ENCODE results near the gene ARHGAP42. TPM values are rescaled to one million over a fixed set of nuclear protein-coding genes. Genes with fewer than 3 reads are reported as not detected.

Gene ARHGAP42
- total and polyA plus RNA-seq, 10 of the 15 experiments (the other 5 are each of a cell fraction or from before 2014, with no cell fraction given), result 1.8 to 6.3 (median 3.2) TPM

- no peaks in the 10 kb centered on the region for H3K4me1 ChIP-seq (ENCODE audit: control insufficient read depth, insufficient read depth, low read length)
- no peaks in the 10 kb centered on the region for H3K27me3 ChIP-seq (replicated peaks in 1 of 2; ENCODE audit: control insufficient read depth in 2 of 2, insufficient read depth in 2 of 2, low read length in 1 of 2)
- ATAC-seq (no peak), DNase-seq (ENCODE audit: low read depth, low spot score) (no peak), FAIRE-seq (no peak)
- RAD21 ChIA-PET (ENCODE audit: unreplicated experiment), result no interaction called here
- H2AFZ ChIP-seq (ENCODE audit: control insufficient read depth, low read depth, low read length), result no peak overlapping the region
- intact Hi-C loops (cut with micrococcal nuclease; ENCODE audit: unreplicated experiment) (no loop called here), in situ Hi-C loops (cut with MboI) (no loop called here)
- no peak overlapping the region for H3K27ac ChIP-seq (ENCODE audit: control insufficient read depth, insufficient read depth)
- no peak overlapping the region for H3K4me2 ChIP-seq (ENCODE audit: control insufficient read depth, insufficient read depth)
- H3K36me3 ChIP-seq (ENCODE audit: control insufficient read depth in 2 of 2, insufficient read depth in 2 of 2, low read length in 1 of 2), result no peaks in the 10 kb centered on the region
- H3K4me3 ChIP-seq, result no peak overlapping the region
- no peaks in the 10 kb centered on the region for H3K79me2 ChIP-seq (ENCODE audit: control insufficient read depth, insufficient read depth, low read length)
- BruUV-seq (replicated peaks), result no TSS peak
- CTCF ChIA-PET, result interaction anchor here (1.4 to 2.5 kb wide), 3 partner anchors 144 to 255 kb away, joined by 3 to 7 read pairs (median 7); no protein-coding TSS in a partner anchor
- no peak overlapping the region for H3K9ac ChIP-seq (ENCODE audit: control insufficient read depth, insufficient read depth, low read length)
- WGBS (ENCODE audit: insufficient coverage, insufficient replicate concordance, low lambda C conversion rate, missing lambda C conversion rate), result 44% methylated on average over 5 of the region's 5 CpGs
- POLR2A ChIA-PET, result no interaction called here
- H3K9me3 ChIP-seq (replicated peaks; ENCODE audit: control insufficient read depth, insufficient read depth, low read length), result no peaks in the 10 kb centered on the region
- TF ChIP-seq TCF7 (IDR thresholded peaks at IDR 0.05; ENCODE audit: borderline replicate concordance) (no peak), JUNB (IDR thresholded peaks at IDR 0.05) (no peak), TAF1 (IDR thresholded peaks at IDR 0.05; ENCODE audit: borderline replicate concordance, low read depth, low read length) (no peak)
- no peaks in the 10 kb centered on the region for H4K20me1 ChIP-seq (ENCODE audit: control insufficient read depth, insufficient read depth)
- SMC1A ChIA-PET (ENCODE audit: uncharacterized antibody, unreplicated experiment), result no interaction called here
These were observed 144.9 kb downstream of the ARHGAP42 start for GRCh38 chr11:100831929-100832494.

DNA sequence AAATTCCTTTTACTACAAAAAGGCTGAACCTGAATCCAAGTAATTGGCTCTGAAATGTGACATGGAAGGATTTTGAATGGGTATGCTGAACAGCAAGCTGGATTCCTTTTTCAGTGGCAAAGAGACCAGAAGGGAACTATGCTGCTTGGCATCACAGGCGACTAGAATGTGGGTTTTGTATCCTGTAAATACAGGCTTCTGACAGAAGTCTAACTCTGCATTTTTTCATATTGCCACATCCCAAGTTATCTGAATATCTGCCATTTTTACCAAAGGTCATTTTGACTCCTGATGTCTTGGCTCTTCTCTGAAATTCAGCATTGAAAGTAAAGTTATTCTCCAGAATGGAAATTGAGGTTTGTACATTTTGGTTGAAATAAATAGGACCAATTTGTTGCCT, 145.7 kb downstream of the ARHGAP42 start:
- intact Hi-C loops (cut with micrococcal nuclease; ENCODE audit: unreplicated experiment) (no loop called here), in situ Hi-C loops (cut with MboI) (no loop called here)
- no peak for DNase-seq (ENCODE audit: low read depth, low spot score)
- BruUV-seq (replicated peaks), result no TSS peak
- Histone ChIP-seq H3K4me3 (no peak overlapping the region), H3K27me3 (replicated peaks in 1 of 2; ENCODE audit: control insufficient read depth in 2 of 2, insufficient read depth in 2 of 2, low read length in 1 of 2) (no peaks in the 10 kb centered on the region), H3K9ac (ENCODE audit: control insufficient read depth, insufficient read depth, low read length) (no peak overlapping the region), H2AFZ (ENCODE audit: control insufficient read depth, low read depth, low read length) (no peak overlapping the region), H4K20me1 (ENCODE audit: control insufficient read depth, insufficient read depth) (no peaks in the 10 kb centered on the region), H3K36me3 (ENCODE audit: control insufficient read depth in 2 of 2, insufficient read depth in 2 of 2, low read length in 1 of 2) (no peaks in the 10 kb centered on the region), H3K4me2 (ENCODE audit: control insufficient read depth, insufficient read depth) (no peak overlapping the region), H3K27ac (ENCODE audit: control insufficient read depth, insufficient read depth) (no peak overlapping the region), H3K4me1 (ENCODE audit: control insufficient read depth, insufficient read depth, low read length) (no peaks in the 10 kb centered on the region), H3K9me3 (replicated peaks; ENCODE audit: control insufficient read depth, insufficient read depth, low read length) (no peaks in the 10 kb centered on the region), H3K79me2 (ENCODE audit: control insufficient read depth, insufficient read depth, low read length) (no peaks in the 10 kb centered on the region)
- FAIRE-seq, result no peak
- POLR2A ChIA-PET, result no interaction called here
- no peak for ATAC-seq
- WGBS (ENCODE audit: insufficient coverage, insufficient replicate concordance, low lambda C conversion rate, missing lambda C conversion rate), result 45% methylated on average over 1 of the region's 1 CpG
- CTCF ChIA-PET, result interaction anchor here (0.7 to 2.5 kb wide), 2 partner anchors 256 to 316 kb away, joined by 4 to 7 read pairs; no protein-coding TSS in a partner anchor
- SMC1A ChIA-PET (ENCODE audit: uncharacterized antibody, unreplicated experiment), result no interaction called here
- RAD21 ChIA-PET (ENCODE audit: unreplicated experiment), result interaction anchor here (1.4 kb wide), 1 partner anchor 151 kb away, joined by 4 read pairs; no protein-coding TSS in a partner anchor
- TF ChIP-seq CEBPZ (IDR thresholded peaks at IDR 0.05; ENCODE audit: low read depth, low read length) (no peak), ASH2L (IDR thresholded peaks at IDR 0.05; ENCODE audit: borderline replicate concordance, low read depth) (no peak), IRF5 (IDR thresholded peaks at IDR 0.05; ENCODE audit: borderline replicate concordance) (no peak), IKZF1 (conservative IDR thresholded peaks at IDR 0.05) (no peak), ESRRA (IDR thresholded peaks at IDR 0.05; ENCODE audit: low read length) (no peak), RUNX3 (IDR thresholded peaks at IDR 0.05; ENCODE audit: low read length) (no peak)
- TF ChIP-seq, protein P1, sequence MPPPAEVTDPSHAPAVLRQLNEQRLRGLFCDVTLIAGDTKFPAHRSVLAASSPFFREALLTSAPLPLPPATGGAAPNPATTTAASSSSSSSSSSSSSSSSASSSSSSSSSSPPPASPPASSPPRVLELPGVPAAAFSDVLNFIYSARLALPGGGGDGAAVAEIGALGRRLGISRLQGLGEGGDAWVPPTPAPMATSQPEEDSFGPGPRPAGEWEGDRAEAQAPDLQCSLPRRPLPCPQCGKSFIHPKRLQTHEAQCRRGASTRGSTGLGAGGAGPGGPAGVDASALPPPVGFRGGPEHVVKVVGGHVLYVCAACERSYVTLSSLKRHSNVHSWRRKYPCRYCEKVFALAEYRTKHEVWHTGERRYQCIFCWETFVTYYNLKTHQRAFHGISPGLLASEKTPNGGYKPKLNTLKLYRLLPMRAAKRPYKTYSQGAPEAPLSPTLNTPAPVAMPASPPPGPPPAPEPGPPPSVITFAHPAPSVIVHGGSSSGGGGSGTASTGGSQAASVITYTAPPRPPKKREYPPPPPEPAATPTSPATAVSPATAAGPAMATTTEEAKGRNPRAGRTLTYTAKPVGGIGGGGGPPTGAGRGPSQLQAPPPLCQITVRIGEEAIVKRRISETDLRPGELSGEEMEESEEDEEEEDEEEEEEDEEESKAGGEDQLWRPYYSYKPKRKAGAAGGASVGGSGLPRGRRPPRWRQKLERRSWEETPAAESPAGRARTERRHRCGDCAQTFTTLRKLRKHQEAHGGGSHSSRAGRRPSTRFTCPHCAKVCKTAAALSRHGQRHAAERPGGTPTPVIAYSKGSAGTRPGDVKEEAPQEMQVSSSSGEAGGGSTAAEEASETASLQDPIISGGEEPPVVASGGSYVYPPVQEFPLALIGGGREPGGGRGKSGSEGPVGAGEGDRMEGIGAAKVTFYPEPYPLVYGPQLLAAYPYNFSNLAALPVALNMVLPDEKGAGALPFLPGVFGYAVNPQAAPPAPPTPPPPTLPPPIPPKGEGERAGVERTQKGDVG (CRISPR knock-in tag; IDR thresholded peaks at IDR 0.05), result no peak

Data from GM12878 (cell line).